NCI-H2029 treated with DMSO at 0.1 percent for 48 hours (cell line): Measurements from ENCODE around the gene PARP3.

Experiments
- DNase-seq: peaks from one replicate; lab custom pipeline; 2025; lab: John Stamatoyannopoulos, UW

PARP3 gene

GRCh38 chr3:51966922-51967383 lies 24.8 kb downstream of the PARP3 start:
- no peak for DNase-seq

- DNase-seq: no peak
Measured at GRCh38 chr3:51967384-51968169, 25.4 kb downstream of the PARP3 start, which contains the start of gene PCBP4. PCBP4 (minus strand) TSS chr3:51967454; CDS start chr3:51961240, 6,214 bp downstream.

- DNase-seq: no peak
Measured at GRCh38 chr3:51968170-51968775, 26.1 kb downstream of the PARP3 start.

GRCh38 chr3:51968883-51969678 lies 26.9 kb downstream of the PARP3 start:
- DNase-seq: no peak

- DNase-seq: no peak
Measured at GRCh38 chr3:51969841-51970240, 27.7 kb downstream of the PARP3 start.

- no peak for DNase-seq
Measured at GRCh38 chr3:51970606-51971300, 28.6 kb downstream of the PARP3 start.

GRCh38 chr3:51971350-51971749 lies 29.2 kb downstream of the PARP3 start:
- DNase-seq: no peak

- no peak for DNase-seq
Measured at GRCh38 chr3:51974277-51974962, 32.3 kb downstream of the PARP3 start.

GRCh38 chr3:51974963-51975851 lies 33.0 kb downstream of the PARP3 start, which contains the start of gene ABHD14A:
ABHD14A (plus strand) TSS chr3:51975064; CDS start chr3:51975136, 72 bp downstream.
- DNase-seq: no peak

GRCh38 chr3:51975852-51976549 lies 33.8 kb downstream of the PARP3 start:
- no peak for DNase-seq

- DNase-seq: no peak
Measured at GRCh38 chr3:51977446-51978142, 35.4 kb downstream of the PARP3 start.

GRCh38 chr3:51978143-51978502 lies 36.0 kb downstream of the PARP3 start:
- no peak for DNase-seq

- no peak for DNase-seq
Measured at GRCh38 chr3:51980253-51980652, 38.1 kb downstream of the PARP3 start.

- no peak for DNase-seq
Measured at GRCh38 chr3:51982352-51982837, 40.2 kb downstream of the PARP3 start.

- no peak for DNase-seq
Measured at GRCh38 chr3:51982838-51983577, 40.8 kb downstream of the PARP3 start, which contains the start of gene ACY1. ACY1 (plus strand) TSS chr3:51983535; CDS start chr3:51984065, 530 bp downstream.

- no peak for DNase-seq
Measured at GRCh38 chr3:51983578-51984268, 41.6 kb downstream of the PARP3 start.

- DNase-seq: no peak
Measured at GRCh38 chr3:51984269-51984647, 42.1 kb downstream of the PARP3 start.
